NCI-H2081 treated with DMSO at 0.1 percent for 48 hours (cell line): ENCODE measurements around the gene OR6B2.
"Not testable (repeated sequence)": the region's sequence is repeated elsewhere in the genome, so short reads cannot be mapped to it uniquely, and the experiment has no call there.

Experiments
- DNase-seq: peaks from one replicate; lab custom pipeline; 2025; lab: John Stamatoyannopoulos, UW

OR6B2 gene

GRCh38 chr2:240030379-240031094 is at the start of gene OR6B2:
TSS of gene OR6B2 (minus strand) at chr2:240030429. CDS start at chr2:240030429, 0 bp downstream.
- no peak for DNase-seq

- DNase-seq, result no peak
Observed at GRCh38 chr2:240078631-240079030, 48.4 kb upstream of the OR6B2 start.

GRCh38 chr2:240077442-240077841 is 47.2 kb upstream of the OR6B2 start:
- no peak for DNase-seq

GRCh38 chr2:240074545-240074944 is 44.3 kb upstream of the OR6B2 start:
- DNase-seq, result no peak

GRCh38 chr2:240070907-240071306 is 40.7 kb upstream of the OR6B2 start:
- DNase-seq, result no peak

GRCh38 chr2:240069829-240070228 is 39.6 kb upstream of the OR6B2 start:
- DNase-seq, result no peak

GRCh38 chr2:240068193-240068592 is 38.0 kb upstream of the OR6B2 start:
- DNase-seq, result no peak

GRCh38 chr2:240066489-240066888 is 36.3 kb upstream of the OR6B2 start:
- DNase-seq, result no peak

GRCh38 chr2:240064898-240065297 is 34.7 kb upstream of the OR6B2 start:
- no peak for DNase-seq

GRCh38 chr2:240060977-240061591 is 30.9 kb upstream of the OR6B2 start:
- no peak for DNase-seq

GRCh38 chr2:240056678-240057077 is 26.4 kb upstream of the OR6B2 start:
- DNase-seq, result no peak

- no peak for DNase-seq
Observed at GRCh38 chr2:240055177-240055917, 25.1 kb upstream of the OR6B2 start.

GRCh38 chr2:240053173-240054155 is 23.2 kb upstream of the OR6B2 start, which contains the start of gene OR6B3:
TSS of gene OR6B3 (minus strand) at chr2:240053521.
- no peak for DNase-seq

GRCh38 chr2:240052524-240052923 is 22.3 kb upstream of the OR6B2 start:
- no peak for DNase-seq

- no peak for DNase-seq
Observed at GRCh38 chr2:240051697-240052096, 21.5 kb upstream of the OR6B2 start.

- DNase-seq, result no peak
Observed at GRCh38 chr2:240050278-240050677, 20.0 kb upstream of the OR6B2 start.

GRCh38 chr2:240048237-240048636 is 18.0 kb upstream of the OR6B2 start:
- no peak for DNase-seq

GRCh38 chr2:240045098-240045497 is 14.9 kb upstream of the OR6B2 start:
- DNase-seq, result no peak

GRCh38 chr2:240044096-240044495 is 13.9 kb upstream of the OR6B2 start:
- DNase-seq, result not testable (repeated sequence)

- no peak for DNase-seq
Observed at GRCh38 chr2:240043279-240043989, 13.2 kb upstream of the OR6B2 start.

- DNase-seq, result no peak
Observed at GRCh38 chr2:240042740-240043139, 12.5 kb upstream of the OR6B2 start.
